Tibial nerve (tissue), 4 donors: Measurements from ENCODE around the gene ZNF609. TPM values are rescaled to one million over a fixed set of nuclear protein-coding genes. Genes with fewer than 3 reads are reported as not detected.

Experiments used
- DNase-seq, 2 donors: peaks; one replicate each; pipeline ENCODE4 v3.0.0-alpha.2; 2019; ENCODE audit warnings: low spot score in 2 of 2
- H3K27ac ChIP-seq, 4 donors: fragments of 200-600 bp; sonication (generic) in 3 of 4; one replicate each; pipeline ENCODE4 v1.5.1; 2017 to 2019; ENCODE audit warnings: mild to moderate bottlenecking in 1 of 4
- H3K27me3 ChIP-seq, 2 donors: fragments of 200-600 bp; sonication (generic) in 1 of 2; one replicate each; pipeline versions ENCODE4 v1.5.1 to v1.6.0; 2017 to 2019
- H3K36me3 ChIP-seq, 3 donors: fragments of 200-600 bp; sonication (generic); one replicate each; pipeline ENCODE4 v1.5.1; 2018 to 2019
- H3K4me1 ChIP-seq, 4 donors: fragments of 200-600 bp; sonication (generic) in 3 of 4; one replicate each; pipeline ENCODE4 v1.5.1; 2017 to 2019
- H3K4me3 ChIP-seq, 4 donors: fragments of 200-600 bp; sonication (generic) in 3 of 4; one replicate each; pipeline ENCODE4 v1.5.1; 2017 to 2019; ENCODE audit warnings: mild to moderate bottlenecking in 1 of 4, moderate library complexity in 1 of 4
- H3K9me3 ChIP-seq, 4 donors: fragments of 200-600 bp; sonication (generic) in 3 of 4; one replicate each; pipeline ENCODE4 v1.5.1; 2017 to 2019
- CTCF ChIP-seq, 5 experiments: fragments of 200-600 bp in 3 of 5; fragments of 450-650 bp in 2 of 5; sonication (generic) in 3 of 5; IDR thresholded peaks; one replicate each; pipeline ENCODE4 v1.5.1; 2016 to 2019; ENCODE audit warnings: antibody characterized with exemption in 5 of 5, mild to moderate bottlenecking in 3 of 5, moderate library complexity in 2 of 5
- EP300 ChIP-seq, 2 donors: sonication (generic); formaldehyde crosslinking; IDR thresholded peaks; one replicate each; pipeline ENCODE4 v1.6.1; 2017; ENCODE audit warnings: antibody characterized with exemption in 2 of 2, mild to moderate bottlenecking in 1 of 2
- POLR2A ChIP-seq, 2 donors: fragments of 450-650 bp; IDR thresholded peaks; one replicate each; pipeline ENCODE4 v1.6.1; 2017; ENCODE audit warnings: antibody characterized with exemption in 2 of 2, mild to moderate bottlenecking in 2 of 2, moderate library complexity in 2 of 2
- WGBS, 2 donors: methylation state at CpG; one replicate each; pipeline ENCODE4 v1.1.5; 2018; 5-methylcytosine and 5-hydroxymethylcytosine counted together
- total RNA-seq, 4 donors: library from RNA; depleted of rRNA; stranded (reverse); fragments of >200 nt; gene quantifications; one replicate each; pipeline ENCODE4 v1.1.0, GENCODE V29; 2016

ZNF609 gene
- total RNA-seq, 4 donors from 2014 or later, result 22.9 to 38.7 (median 27.1) TPM

DNA sequence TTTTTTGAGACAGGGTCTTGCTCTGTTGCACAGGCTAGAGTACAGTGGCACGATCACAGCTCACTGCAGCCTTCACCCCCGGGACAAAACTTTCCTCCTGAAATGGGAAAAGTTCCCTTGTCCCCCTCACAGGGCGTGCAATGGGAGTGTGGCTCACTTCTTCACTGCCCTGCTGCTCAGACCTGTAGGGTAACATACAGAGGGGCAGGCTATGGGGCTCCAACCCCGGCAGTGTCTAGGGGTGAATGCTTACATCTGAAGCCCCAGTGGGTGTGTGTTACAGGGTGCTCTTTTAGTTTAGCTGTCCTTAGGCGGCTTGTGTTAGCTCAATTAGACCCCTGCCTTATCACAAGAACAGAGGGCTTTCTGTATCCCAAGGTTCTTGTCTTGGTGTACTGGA lies 157.8 kb downstream of the ZNF609 start:
- no peak for DNase-seq
- H3K36me3 ChIP-seq, result peaks cover 0 to 3% (median 0%) of the 10 kb centered on the region in 3 donors
- H3K4me1 ChIP-seq, result peaks cover 0 to 32% (median 14%) of the 10 kb centered on the region in 4 donors
- no peak overlapping the region for H3K4me3 ChIP-seq
- 67 to 72% methylated on average over 5 of the region's 5 CpGs for WGBS, 2 donors
- H3K9me3 ChIP-seq, result no peaks in the 10 kb centered on the region
- TF ChIP-seq EP300 (IDR thresholded peaks at IDR 0.05), result no peak
- no peak overlapping the region for H3K27ac ChIP-seq
- H3K27me3 ChIP-seq, result no peaks in the 10 kb centered on the region

GRCh38 chr15:64618540-64618939 lies 158.2 kb downstream of the ZNF609 start:
- WGBS, 2 donors, result 75 to 77% methylated on average over 11 of the region's 11 CpGs
- H3K27ac ChIP-seq, result no peak overlapping the region
- H3K4me3 ChIP-seq, result no peak overlapping the region
- no peaks in the 10 kb centered on the region for H3K9me3 ChIP-seq
- no peak for DNase-seq
- H3K4me1 ChIP-seq, result peaks cover 0 to 36% (median 14%) of the 10 kb centered on the region in 4 donors
- no peaks in the 10 kb centered on the region for H3K27me3 ChIP-seq
- peaks cover 0 to 7% (median 0%) of the 10 kb centered on the region in 3 donors for H3K36me3 ChIP-seq
- TF ChIP-seq CTCF (IDR thresholded peaks at IDR 0.05) (no peak), POLR2A (IDR thresholded peaks at IDR 0.05) (no peak), EP300 (IDR thresholded peaks at IDR 0.05) (no peak)

DNA sequence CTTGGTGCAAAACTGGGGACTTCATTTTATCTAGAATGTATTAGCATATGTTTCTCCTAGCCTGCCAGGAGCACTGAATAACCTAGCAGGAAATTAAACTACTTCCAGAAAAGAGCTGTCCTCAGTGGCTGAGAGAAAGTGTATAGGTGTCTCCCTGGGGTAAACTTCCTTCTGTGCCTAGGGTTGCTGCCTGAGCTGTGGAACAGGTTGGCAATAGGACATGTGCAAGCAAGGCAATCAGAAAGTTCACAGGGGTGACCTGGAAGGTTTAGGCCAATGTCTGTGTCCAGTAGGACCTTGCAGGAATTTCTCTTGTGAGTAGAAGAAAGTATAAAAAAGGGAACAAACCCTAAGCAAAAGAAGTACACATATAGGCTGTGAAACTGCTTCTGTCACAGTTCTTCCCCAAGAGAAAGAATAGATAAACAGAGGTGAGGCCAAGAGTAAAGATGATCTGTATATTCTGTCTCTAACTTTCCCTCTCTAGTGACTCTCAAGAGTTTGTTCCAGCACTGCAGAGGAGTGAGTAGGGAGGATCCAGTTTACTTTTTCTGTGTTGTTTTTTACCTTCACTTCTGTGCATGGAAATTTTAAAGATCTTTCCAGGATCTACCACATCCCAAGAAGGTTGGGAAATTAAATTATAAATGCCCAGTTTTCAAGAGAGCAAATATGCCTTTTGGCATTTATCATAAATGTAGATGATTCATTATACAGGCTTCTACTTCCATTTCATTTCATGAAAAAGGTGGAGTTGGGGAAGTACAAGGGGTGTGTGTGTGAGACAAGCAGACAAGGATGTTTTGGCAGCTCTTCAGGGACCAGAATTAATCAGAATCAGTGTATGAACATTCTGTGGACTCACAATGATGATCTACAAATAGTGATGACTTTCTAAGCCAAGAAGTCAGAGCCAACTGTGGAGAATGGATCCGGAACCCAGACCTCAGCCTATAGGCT lies 159.8 kb downstream of the ZNF609 start:
- peak overlapping the region in 1 of 4 donors; percentile 20 for H3K27ac ChIP-seq

DNA sequence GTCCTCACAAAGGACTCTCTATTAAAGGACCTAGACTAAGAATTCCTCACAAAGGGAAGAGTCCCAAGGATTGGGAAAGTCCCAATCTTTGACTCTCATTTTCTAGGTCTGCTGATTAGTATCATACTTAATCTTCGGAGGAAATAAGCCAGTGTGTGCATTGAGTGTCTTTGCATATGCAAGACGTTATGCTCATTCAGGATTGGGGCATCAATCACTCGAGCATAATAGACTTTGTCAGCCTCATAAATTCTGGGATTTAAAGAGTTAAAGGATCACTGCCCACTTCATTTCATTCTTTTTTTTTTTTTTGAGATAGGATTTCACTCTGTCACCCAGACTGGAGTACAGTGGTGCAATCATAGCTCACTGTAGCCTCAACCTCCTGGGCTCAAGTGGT lies 160.7 kb downstream of the ZNF609 start:
- TF ChIP-seq POLR2A (IDR thresholded peaks at IDR 0.05) (no peak), EP300 (IDR thresholded peaks at IDR 0.05) (no peak), CTCF (IDR thresholded peaks at IDR 0.05) (no peak)
- no peak for DNase-seq
- Histone ChIP-seq H3K9me3 (no peaks in the 10 kb centered on the region), H3K4me3 (no peak overlapping the region), H3K27me3 (no peaks in the 10 kb centered on the region), H3K36me3 (peaks cover 0 to 11% (median 0%) of the 10 kb centered on the region in 3 donors), H3K27ac (no peak overlapping the region), H3K4me1 (peaks cover 0 to 42% (median 14%) of the 10 kb centered on the region in 4 donors)
- WGBS, 2 donors, result 79 to 89% methylated on average over 3 of the region's 3 CpGs

More for the DNA sequence above, 159.8 kb downstream of the ZNF609 start:
- Histone ChIP-seq H3K4me1 (peaks cover 0 to 42% (median 14%) of the 10 kb centered on the region in 4 donors), H3K36me3 (peaks cover 0 to 11% (median 0%) of the 10 kb centered on the region in 3 donors), H3K27me3 (no peaks in the 10 kb centered on the region), H3K4me3 (no peak overlapping the region), H3K9me3 (no peaks in the 10 kb centered on the region)
- TF ChIP-seq POLR2A (IDR thresholded peaks at IDR 0.05), result no peak
- WGBS, 2 donors, result 56 to 69% methylated on average over 1 of the region's 1 CpG
- DNase-seq, result no peak

GRCh38 chr15:64622410-64623260 lies 162.3 kb downstream of the ZNF609 start:
- 77 to 82% methylated on average over 7 of the region's 7 CpGs for WGBS, 2 donors
- H3K27ac ChIP-seq, result peak overlapping the region in 1 of 4 donors; percentile 28

More at GRCh38 chr15:64622410-64623260, 162.3 kb downstream of the ZNF609 start:
- H3K4me3 ChIP-seq, result no peak overlapping the region
- no peak for DNase-seq
- no peaks in the 10 kb centered on the region for H3K9me3 ChIP-seq
- no peaks in the 10 kb centered on the region for H3K27me3 ChIP-seq
- H3K36me3 ChIP-seq, result peaks cover 0 to 11% (median 0%) of the 10 kb centered on the region in 3 donors
- TF ChIP-seq CTCF (IDR thresholded peaks at IDR 0.05) (no peak), POLR2A (IDR thresholded peaks at IDR 0.05) (no peak), EP300 (IDR thresholded peaks at IDR 0.05) (no peak)
- H3K4me1 ChIP-seq, result peaks cover 0 to 42% (median 14%) of the 10 kb centered on the region in 4 donors
